Ovary (tissue), 3 donors: ENCODE results near the gene BSCL2.

ENCODE experiments used
- POLR2A ChIP-seq: fragments of 450-650 bp; IDR thresholded peaks from one replicate; pipeline ENCODE4 v1.6.1; 2017; ENCODE audit warnings: antibody characterized with exemption, mild to moderate bottlenecking, moderate library complexity
- TF ChIP-seq, protein P1 (sequence below), 3 donors: fragments of 450-650 bp in 2 of 3; fragments of 200-600 bp in 1 of 3; IDR thresholded peaks; one replicate each; pipeline versions ENCODE4 v1.5.1 to v1.8.0; 2016 to 2022; ENCODE audit warnings: antibody characterized with exemption in 3 of 3, mild to moderate bottlenecking in 1 of 3
- donor health status: DM: no; HTN: no; CAD: no.

DNA sequence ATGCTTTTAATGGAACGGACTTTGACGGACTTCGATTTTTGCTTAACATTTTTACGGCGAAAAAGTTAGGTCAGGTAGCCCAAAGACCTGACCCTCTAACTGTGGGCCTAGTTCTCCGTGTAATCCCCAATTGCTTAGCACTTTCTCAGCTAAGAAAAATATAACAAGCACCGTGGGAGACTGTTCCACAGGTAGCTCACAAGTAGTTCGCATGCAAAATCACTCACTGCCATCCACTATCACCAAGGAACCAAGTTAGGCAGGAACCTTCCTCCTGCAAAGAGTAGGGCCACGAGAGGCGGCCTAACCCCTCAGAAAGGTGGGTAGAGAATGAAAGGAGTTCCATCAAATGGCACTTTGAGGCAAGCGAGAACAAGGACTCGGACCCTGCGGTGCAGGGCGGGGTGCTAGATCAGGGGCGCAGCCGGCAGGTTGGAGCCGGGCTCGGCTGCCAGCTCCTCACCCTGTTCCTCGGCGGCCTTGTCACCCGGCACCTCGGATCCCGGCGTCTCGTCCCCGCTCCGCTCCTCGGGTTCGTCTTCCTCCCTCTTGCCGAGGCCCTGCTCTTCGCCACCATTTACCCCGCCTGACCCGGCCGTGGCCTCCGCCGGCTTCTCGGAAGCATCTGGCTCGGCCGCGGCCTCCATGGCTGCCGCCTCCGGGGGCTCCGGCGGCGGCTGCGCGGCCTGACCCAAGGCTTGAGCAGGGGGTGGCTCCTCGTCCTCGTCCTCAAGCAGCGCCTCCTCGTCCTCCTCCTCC is 19.1 kb upstream of the BSCL2 start:
- no peak for TF ChIP-seq POLR2A
- TF ChIP-seq, protein P1, sequence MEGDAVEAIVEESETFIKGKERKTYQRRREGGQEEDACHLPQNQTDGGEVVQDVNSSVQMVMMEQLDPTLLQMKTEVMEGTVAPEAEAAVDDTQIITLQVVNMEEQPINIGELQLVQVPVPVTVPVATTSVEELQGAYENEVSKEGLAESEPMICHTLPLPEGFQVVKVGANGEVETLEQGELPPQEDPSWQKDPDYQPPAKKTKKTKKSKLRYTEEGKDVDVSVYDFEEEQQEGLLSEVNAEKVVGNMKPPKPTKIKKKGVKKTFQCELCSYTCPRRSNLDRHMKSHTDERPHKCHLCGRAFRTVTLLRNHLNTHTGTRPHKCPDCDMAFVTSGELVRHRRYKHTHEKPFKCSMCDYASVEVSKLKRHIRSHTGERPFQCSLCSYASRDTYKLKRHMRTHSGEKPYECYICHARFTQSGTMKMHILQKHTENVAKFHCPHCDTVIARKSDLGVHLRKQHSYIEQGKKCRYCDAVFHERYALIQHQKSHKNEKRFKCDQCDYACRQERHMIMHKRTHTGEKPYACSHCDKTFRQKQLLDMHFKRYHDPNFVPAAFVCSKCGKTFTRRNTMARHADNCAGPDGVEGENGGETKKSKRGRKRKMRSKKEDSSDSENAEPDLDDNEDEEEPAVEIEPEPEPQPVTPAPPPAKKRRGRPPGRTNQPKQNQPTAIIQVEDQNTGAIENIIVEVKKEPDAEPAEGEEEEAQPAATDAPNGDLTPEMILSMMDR (IDR thresholded peaks at IDR 0.05), result peak in 1 of 3 donors; percentile 6
